OCI-LY7 (cell line): ENCODE data around the gene C16orf54. TPM values are rescaled to one million over a fixed set of nuclear protein-coding genes. Genes with fewer than 3 reads are reported as not detected.
"Not testable (repeated sequence)": the region's sequence is repeated elsewhere in the genome, so short reads cannot be mapped to it uniquely, and the experiment has no call there.

ENCODE experiments used
- BruUV-seq: library from RNA; stranded (reverse); fragments of 400-500 nt; replicated peaks from 2 replicates; lab custom pipeline; 2021; lab: Mats Ljungman, UMichigan
- CTCF ChIA-PET: fragments of 300-600 bp; sonication (Branson Sonifier 250); formaldehyde crosslinking; loops from one replicate; lab custom pipeline; 2022; ENCODE audit warnings: antibody characterized with exemption; ENCODE audit not compliant: unreplicated experiment; lab: Charles Lee
- POLR2A ChIA-PET: fragments of 300-600 bp; sonication (Branson Sonifier 250); formaldehyde crosslinking; loops from one replicate; lab custom pipeline; 2022; ENCODE audit warnings: antibody characterized with exemption; lab: Charles Lee
- DNase-seq: peaks from one replicate; pipeline ENCODE4 v3.0.0-alpha.2; 2015; ENCODE audit warnings: low spot score
- H2AFZ ChIP-seq: fragments of 200-600 bp; sonication (generic), shearing (Covaris generic); 2 replicates; pipeline ENCODE4 v1.6.1; 2014; ENCODE audit warnings: mild to moderate bottlenecking, antibody characterized with exemption, low read length, moderate library complexity
- H3K27ac ChIP-seq: fragments of 200-600 bp; sonication (generic); 2 replicates; pipeline ENCODE4 v1.5.1; 2014; ENCODE audit warnings: mixed run types, low read depth, mild to moderate bottlenecking, moderate library complexity, low read length, inconsistent platforms; ENCODE audit not compliant: poor library complexity, severe bottlenecking
- H3K36me3 ChIP-seq: fragments of 200-600 bp; sonication (generic); 2 replicates; pipeline ENCODE4 v1.6.1; 2014; ENCODE audit warnings: mild to moderate bottlenecking, antibody characterized with exemption, low read length, moderate library complexity, mixed read lengths; ENCODE audit not compliant: insufficient read depth
- H3K4me1 ChIP-seq: fragments of 200-600 bp; sonication (generic); 2 replicates; pipeline ENCODE4 v1.5.1; 2014; ENCODE audit warnings: mild to moderate bottlenecking, low read length; ENCODE audit not compliant: insufficient read depth, poor library complexity, severe bottlenecking
- H3K4me2 ChIP-seq: fragments of 200-600 bp; sonication (generic); 2 replicates; pipeline ENCODE4 v1.6.1; 2014; ENCODE audit warnings: mild to moderate bottlenecking, low read length
- H3K4me3 ChIP-seq: fragments of 200-600 bp; sonication (generic); 2 replicates; pipeline ENCODE4 v1.5.1; 2014; ENCODE audit warnings: mild to moderate bottlenecking, low read depth, low read length; ENCODE audit not compliant: poor library complexity, severe bottlenecking
- H3K79me2 ChIP-seq: fragments of 200-600 bp; sonication (generic); 2 replicates; pipeline ENCODE4 v1.6.1; 2016; ENCODE audit warnings: low read depth, mild to moderate bottlenecking, low read length, moderate library complexity, mixed read lengths; ENCODE audit not compliant: insufficient read depth
- H3K9me2 ChIP-seq: fragments of 200-600 bp; sonication (generic); 2 replicates; pipeline ENCODE4 v1.6.1; 2016; ENCODE audit warnings: mild to moderate bottlenecking, low read length, mixed read lengths; ENCODE audit not compliant: insufficient read depth
- H3K9me3 ChIP-seq: fragments of 200-600 bp; sonication (generic); 2 replicates; pipeline ENCODE4 v1.6.1; 2014; ENCODE audit warnings: mild to moderate bottlenecking, mixed run types, low read length, mixed read lengths
- H4K20me1 ChIP-seq: fragments of 200-600 bp; sonication (generic); 2 replicates; pipeline ENCODE4 v1.6.1; 2014; ENCODE audit warnings: mild to moderate bottlenecking, antibody characterized with exemption, low read length, moderate library complexity, mixed read lengths; ENCODE audit not compliant: insufficient read depth
- EZH2phosphoT487 ChIP-seq: fragments of 200-600 bp; sonication (generic); IDR thresholded peaks from 2 replicates; pipeline ENCODE4 v1.6.1; 2018; ENCODE audit warnings: low read depth, borderline replicate concordance, mild to moderate bottlenecking, mixed run types, antibody characterized with exemption, low read length, moderate library complexity, mixed read lengths
- intact Hi-C: fragments of 100-400 bp; cut with micrococcal nuclease; formaldehyde crosslinking; loops from one replicate; pipeline ENCODE4 v1.10.0; 2022; ENCODE audit not compliant: unreplicated experiment
- total RNA-seq, 2 experiments: library from RNA; depleted of rRNA in 1 of 2; stranded (reverse); fragments of >200 nt in 1 of 2; shearing (Covaris generic) in 1 of 2; gene quantifications; 2 replicates each; pipeline ENCODE4 v1.2.3, GENCODE V29; 2014 to 2022
- TF ChIP-seq, protein P1 (sequence below): fragments of 200-600 bp; sonication (generic); conservative IDR thresholded peaks from 2 replicates; pipeline ENCODE4 v1.5.1; 2014; ENCODE audit warnings: mild to moderate bottlenecking, antibody characterized with exemption, low read length, moderate library complexity, mixed read lengths

The C16orf54 gene
- total RNA-seq, 2 experiments from 2014 or later, result 0.32 TPM; not detected in 1

DNA sequence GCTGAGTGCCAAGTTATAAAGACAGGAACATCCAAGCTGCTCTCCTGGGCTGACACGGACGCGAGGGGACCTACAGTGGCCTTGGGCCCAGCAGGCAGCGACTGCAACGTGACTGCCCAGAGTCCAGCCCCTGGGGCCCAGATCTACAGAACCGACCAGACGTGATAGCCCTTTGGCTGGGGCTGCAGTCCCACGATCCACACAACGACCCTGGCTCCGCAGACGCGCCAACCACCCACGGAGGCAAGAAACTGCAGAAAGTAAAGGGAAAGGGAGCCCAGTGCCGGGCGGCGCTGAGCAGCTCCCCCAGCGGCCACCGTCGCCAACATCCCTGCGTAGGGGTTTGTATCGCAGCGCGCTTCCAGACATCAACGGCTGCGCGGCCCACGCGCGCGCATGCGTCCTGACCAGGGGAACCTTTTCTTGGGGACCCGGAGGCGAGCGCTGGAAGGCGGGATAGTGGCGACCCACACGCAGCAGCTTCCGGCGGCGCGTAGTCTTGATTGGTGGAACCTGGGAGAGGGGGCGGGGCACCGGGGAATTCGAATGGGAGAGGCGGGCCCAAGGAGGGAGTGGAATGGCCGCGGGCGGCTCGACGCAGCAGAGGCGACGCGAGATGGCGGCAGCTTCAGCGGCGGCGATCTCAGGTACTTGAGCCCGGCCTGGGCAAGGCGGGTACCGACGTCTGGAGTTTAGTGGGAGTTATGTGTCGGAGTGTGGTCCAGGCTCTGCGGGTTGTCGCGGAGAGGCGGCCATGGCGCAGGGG is 44.6 kb upstream of the C16orf54 start, which contains the start of gene KIF22:
KIF22 (plus strand) TSS at position 569 of the 766 bp plus-strand sequence; CDS start at position 578, 9 bp downstream.
- peaks cover 10% of the 10 kb centered on the region for H4K20me1 ChIP-seq
- no peak for TF ChIP-seq EZH2phosphoT487
- TF ChIP-seq, protein P1, sequence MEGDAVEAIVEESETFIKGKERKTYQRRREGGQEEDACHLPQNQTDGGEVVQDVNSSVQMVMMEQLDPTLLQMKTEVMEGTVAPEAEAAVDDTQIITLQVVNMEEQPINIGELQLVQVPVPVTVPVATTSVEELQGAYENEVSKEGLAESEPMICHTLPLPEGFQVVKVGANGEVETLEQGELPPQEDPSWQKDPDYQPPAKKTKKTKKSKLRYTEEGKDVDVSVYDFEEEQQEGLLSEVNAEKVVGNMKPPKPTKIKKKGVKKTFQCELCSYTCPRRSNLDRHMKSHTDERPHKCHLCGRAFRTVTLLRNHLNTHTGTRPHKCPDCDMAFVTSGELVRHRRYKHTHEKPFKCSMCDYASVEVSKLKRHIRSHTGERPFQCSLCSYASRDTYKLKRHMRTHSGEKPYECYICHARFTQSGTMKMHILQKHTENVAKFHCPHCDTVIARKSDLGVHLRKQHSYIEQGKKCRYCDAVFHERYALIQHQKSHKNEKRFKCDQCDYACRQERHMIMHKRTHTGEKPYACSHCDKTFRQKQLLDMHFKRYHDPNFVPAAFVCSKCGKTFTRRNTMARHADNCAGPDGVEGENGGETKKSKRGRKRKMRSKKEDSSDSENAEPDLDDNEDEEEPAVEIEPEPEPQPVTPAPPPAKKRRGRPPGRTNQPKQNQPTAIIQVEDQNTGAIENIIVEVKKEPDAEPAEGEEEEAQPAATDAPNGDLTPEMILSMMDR, result peak; percentile 82
- no peaks in the 10 kb centered on the region for H3K9me3 ChIP-seq
- peak within 1 kb of the TSS; percentile 79 for H3K4me3 ChIP-seq
- H2AFZ ChIP-seq, result peak within 1 kb of the TSS; percentile 92
- ChIA-PET POLR2A (interaction anchor here (0.6 to 3.3 kb wide), 11 partner anchors 14 to 205 kb away, joined by 3 to 19 read pairs (median 4); partner anchors contain the start of genes HIRIP3, INO80E and MVP), CTCF (interaction anchor here (0.5 to 1.3 kb wide), 4 partner anchors 26 to 241 kb away, joined by 3 to 5 read pairs (median 4); partner anchors contain the start of genes PAGR1 and TLCD3B)
- H3K4me2 ChIP-seq, result peak within 1 kb of the TSS; percentile 90
- peak within 1 kb of the TSS; percentile 72 for H3K27ac ChIP-seq
- intact Hi-C loops, result loop anchor here (1.0 kb wide), 3 partner anchors 15 to 90 kb away; partner anchors contain the start of gene PAGR1
- H3K36me3 ChIP-seq, result peaks cover 45% of the 10 kb centered on the region
- peaks cover 32% of the 10 kb centered on the region for H3K4me1 ChIP-seq
- H3K79me2 ChIP-seq, result peaks cover 48% of the 10 kb centered on the region
- DNase-seq, result peak; percentile 99
- TSS peak; percentile 94 for BruUV-seq
- no peaks in the 10 kb centered on the region for H3K9me2 ChIP-seq

GRCh38 chr16:29789775-29790182 is 44.0 kb upstream of the C16orf54 start:
- peak; percentile 47 for DNase-seq
- Histone ChIP-seq H4K20me1 (peaks cover 10% of the 10 kb centered on the region), H3K36me3 (peaks cover 39% of the 10 kb centered on the region), H3K4me3 (peak overlapping the region; percentile 79), H3K79me2 (peaks cover 43% of the 10 kb centered on the region), H3K9me2 (no peaks in the 10 kb centered on the region), H3K27ac (peak overlapping the region; percentile 72), H2AFZ (peak overlapping the region; percentile 92), H3K4me1 (peaks cover 32% of the 10 kb centered on the region), H3K9me3 (no peaks in the 10 kb centered on the region), H3K4me2 (peak overlapping the region; percentile 90)
- TF ChIP-seq, protein P1, result no peak
- no peak for TF ChIP-seq EZH2phosphoT487
- intact Hi-C loops, result loop anchor here (1.0 kb wide), 3 partner anchors 16 to 89 kb away; partner anchors contain the start of gene PAGR1
- POLR2A ChIA-PET, result interaction anchor here (0.7 to 3.3 kb wide), 9 partner anchors 14 to 206 kb away, joined by 3 to 19 read pairs (median 4); partner anchors contain the start of genes HIRIP3, INO80E and MVP
- no TSS peak for BruUV-seq
- CTCF ChIA-PET, result interaction anchor here (0.5 to 1.3 kb wide), 4 partner anchors 26 to 242 kb away, joined by 3 to 5 read pairs (median 4); partner anchors contain the start of genes PAGR1 and TLCD3B

- DNase-seq, H3K4me2 ChIP-seq, H3K9me2 ChIP-seq, BruUV-seq, intact Hi-C loops, H3K9me3 ChIP-seq, H4K20me1 ChIP-seq, H2AFZ ChIP-seq, POLR2A ChIA-PET, H3K4me3 ChIP-seq, CTCF ChIA-PET, H3K27ac ChIP-seq: not testable (repeated sequence)
- Histone ChIP-seq H3K36me3 (peaks cover 13% of the 10 kb centered on the region; the same call in 1 of the 2 replicates), H3K79me2 (peaks cover 16% of the 10 kb centered on the region), H3K4me1 (peaks cover 11% of the 10 kb centered on the region)
These were observed 41.4 kb upstream of the C16orf54 start for GRCh38 chr16:29787155-29787554.
